ENCODE measurements around the gene P2RY11.
A peak's percentile ranks its signal among the peaks of the same experiment; 100 is the strongest.

Gene P2RY11

GRCh38 chr19:10069046-10069445 lies 42.4 kb upstream of the P2RY11 start:
- Histone ChIP-seq H3K9me3 (ENCODE audit: insufficient read depth, low read depth, low read length) (peaks cover 5% of the 10 kb centered on the region; the same call in 1 of the 2 replicates), H3K36me3 (ENCODE audit: insufficient read depth, low read length) (no peaks in the 10 kb centered on the region), H2AFZ (ENCODE audit: low read length) (no peak overlapping the region), H3K79me2 (ENCODE audit: insufficient read depth, low read length) (no peaks in the 10 kb centered on the region), H4K20me1 (ENCODE audit: insufficient read depth, low read length, poor library complexity, severe bottlenecking) (no peaks in the 10 kb centered on the region), H3K9me2 (replicated peaks; ENCODE audit: low read depth, low read length) (no peaks in the 10 kb centered on the region), H3K4me2 (ENCODE audit: low read depth, low read length, poor library complexity, severe bottlenecking) (no peak overlapping the region), H3K27me3 (ENCODE audit: insufficient read depth, low read length, poor library complexity, severe bottlenecking) (no peaks in the 10 kb centered on the region), H3K9ac (ENCODE audit: low read depth, low read length, poor library complexity, severe bottlenecking) (no peak overlapping the region), H3K4me3 (ENCODE audit: low read length, poor library complexity, severe bottlenecking) (no peak overlapping the region), H3F3A (ENCODE audit: low read depth) (no peaks in the 10 kb centered on the region), H3K4me1 (ENCODE audit: insufficient read depth, low read length, poor library complexity, severe bottlenecking) (no peaks in the 10 kb centered on the region)
- TF ChIP-seq CTCF (conservative IDR thresholded peaks at IDR 0.05; ENCODE audit: low read length) (no peak), EZH2phosphoT487 (IDR thresholded peaks at IDR 0.05; ENCODE audit: borderline replicate concordance) (no peak)

- Histone ChIP-seq H3K4me2 (ENCODE audit: low read depth, low read length, poor library complexity, severe bottlenecking) (no peak overlapping the region), H3K27me3 (ENCODE audit: insufficient read depth, low read length, poor library complexity, severe bottlenecking) (no peaks in the 10 kb centered on the region), H3K9me2 (replicated peaks; ENCODE audit: low read depth, low read length) (no peaks in the 10 kb centered on the region)
Observed at GRCh38 chr19:10070730-10071446, 40.6 kb upstream of the P2RY11 start.

GRCh38 chr19:10074153-10074552 lies 37.3 kb upstream of the P2RY11 start:
- peaks cover 9% of the 10 kb centered on the region; the same call in 1 of the 2 replicates for H3K9me3 ChIP-seq (ENCODE audit: insufficient read depth, low read depth, low read length)
- no peaks in the 10 kb centered on the region for H4K20me1 ChIP-seq (ENCODE audit: insufficient read depth, low read length, poor library complexity, severe bottlenecking)
- TF ChIP-seq CTCF (conservative IDR thresholded peaks at IDR 0.05; ENCODE audit: low read length): peak; percentile 47
- TF ChIP-seq EZH2phosphoT487 (IDR thresholded peaks at IDR 0.05; ENCODE audit: borderline replicate concordance): no peak
- no peak overlapping the region for H2AFZ ChIP-seq (ENCODE audit: low read length)
- H3K36me3 ChIP-seq (ENCODE audit: insufficient read depth, low read length): no peaks in the 10 kb centered on the region
- no peaks in the 10 kb centered on the region for H3K79me2 ChIP-seq (ENCODE audit: insufficient read depth, low read length)
- H3K4me1 ChIP-seq (ENCODE audit: insufficient read depth, low read length, poor library complexity, severe bottlenecking): no peaks in the 10 kb centered on the region
- no peaks in the 10 kb centered on the region for H3K27me3 ChIP-seq (ENCODE audit: insufficient read depth, low read length, poor library complexity, severe bottlenecking)
- H3K4me3 ChIP-seq (ENCODE audit: low read length, poor library complexity, severe bottlenecking): no peak overlapping the region
- no peak overlapping the region for H3K9ac ChIP-seq (ENCODE audit: low read depth, low read length, poor library complexity, severe bottlenecking)
- H3K4me2 ChIP-seq (ENCODE audit: low read depth, low read length, poor library complexity, severe bottlenecking): no peak overlapping the region
- H3K9me2 ChIP-seq (replicated peaks; ENCODE audit: low read depth, low read length): no peaks in the 10 kb centered on the region
- no peaks in the 10 kb centered on the region for H3F3A ChIP-seq (ENCODE audit: low read depth)

More at GRCh38 chr19:10070730-10071446, 40.6 kb upstream of the P2RY11 start:
- H3K79me2 ChIP-seq (ENCODE audit: insufficient read depth, low read length): no peaks in the 10 kb centered on the region
- no peak for TF ChIP-seq EZH2phosphoT487 (IDR thresholded peaks at IDR 0.05; ENCODE audit: borderline replicate concordance)
- no peak for TF ChIP-seq CTCF (conservative IDR thresholded peaks at IDR 0.05; ENCODE audit: low read length)
- no peak overlapping the region for H2AFZ ChIP-seq (ENCODE audit: low read length)
- H3K4me3 ChIP-seq (ENCODE audit: low read length, poor library complexity, severe bottlenecking): no peak overlapping the region
- no peaks in the 10 kb centered on the region for H3K4me1 ChIP-seq (ENCODE audit: insufficient read depth, low read length, poor library complexity, severe bottlenecking)
- H3K9ac ChIP-seq (ENCODE audit: low read depth, low read length, poor library complexity, severe bottlenecking): no peak overlapping the region
- peaks cover 9% of the 10 kb centered on the region; the same call in 1 of the 2 replicates for H3K9me3 ChIP-seq (ENCODE audit: insufficient read depth, low read depth, low read length)
- H3K36me3 ChIP-seq (ENCODE audit: insufficient read depth, low read length): no peaks in the 10 kb centered on the region
- H3F3A ChIP-seq (ENCODE audit: low read depth): no peaks in the 10 kb centered on the region
- H4K20me1 ChIP-seq (ENCODE audit: insufficient read depth, low read length, poor library complexity, severe bottlenecking): no peaks in the 10 kb centered on the region

Data from Loucy (cell line).